ENCODE measurements around the gene PCBP3.

PCBP3 gene

DNA sequence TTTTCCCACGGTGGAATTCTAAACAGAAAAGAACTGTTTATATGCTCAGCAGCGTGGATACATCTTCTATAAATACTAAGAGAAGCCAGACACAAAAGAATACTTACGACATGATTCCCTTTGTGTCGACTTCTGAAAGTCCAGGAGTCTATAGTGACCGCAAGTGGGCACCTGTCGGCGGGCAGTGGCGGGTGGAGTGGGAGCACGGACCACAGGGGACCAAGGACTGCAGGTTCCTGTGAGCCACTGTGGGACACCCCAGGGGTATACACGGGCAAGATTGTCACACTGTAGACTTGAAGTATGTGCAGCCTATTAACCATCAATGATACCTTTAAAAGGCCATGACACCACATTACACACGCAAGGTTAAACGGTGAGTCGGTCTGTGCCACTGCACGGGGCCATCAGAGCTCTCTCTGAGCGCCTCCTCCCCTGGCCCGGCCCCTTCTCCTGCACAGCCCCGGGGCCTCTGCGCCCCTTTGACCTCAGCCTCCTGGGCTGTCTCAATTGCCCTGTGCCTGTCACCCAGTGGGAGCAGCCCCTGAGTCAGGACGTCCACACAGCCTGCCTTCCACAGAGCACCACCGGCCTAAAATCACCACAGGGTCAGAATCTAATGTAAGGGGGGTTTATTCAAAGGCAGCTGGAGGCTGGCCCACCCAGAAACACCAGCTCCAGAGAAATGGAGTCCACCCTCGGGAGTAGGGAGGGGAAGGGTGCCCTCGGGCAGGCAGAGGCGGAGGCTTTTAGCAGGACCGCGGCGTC lies 248.0 kb downstream of the PCBP3 start:
- ChIA-PET CTCF (interaction anchor here (1.0 to 2.0 kb wide), 2 partner anchors 8 to 11 kb away, joined by 4 to 5 read pairs; no protein-coding TSS in a partner anchor), POLR2A (no interaction called here)
- Histone ChIP-seq H3K9me3 (ENCODE audit: control extremely low read depth in 1 of 5, control insufficient read depth in 4 of 5, insufficient read depth in 2 of 5, low read depth in 1 of 5, low read length in 4 of 5) (no peaks in the 10 kb centered on the region), H3K4me1 (ENCODE audit: control extremely low read depth in 1 of 4, control insufficient read depth in 4 of 4, insufficient read depth in 4 of 4, low read length in 3 of 4) (peaks cover 0 to 21% (median 19%) of the 10 kb centered on the region in 4 experiments), H3K27ac (ENCODE audit: insufficient read depth in 1 of 2, low read depth in 1 of 2, low read length in 2 of 2, poor library complexity in 1 of 2, severe bottlenecking in 2 of 2) (no peak overlapping the region), H3K36me3 (ENCODE audit: control insufficient read depth in 4 of 4, insufficient read depth in 4 of 4, low read length in 3 of 4) (no peaks in the 10 kb centered on the region), H3K4me3 (ENCODE audit: control insufficient read depth in 1 of 7, extremely low read depth in 1 of 7, insufficient read depth in 4 of 7, low read depth in 2 of 7, low read length in 6 of 7) (peak overlapping the region in 2 of 7 experiments; percentile 19 to 35), H3K27me3 (replicated peaks in 2 of 5; ENCODE audit: control insufficient read depth in 4 of 5, insufficient read depth in 5 of 5, low read length in 4 of 5) (no peaks in the 10 kb centered on the region)
- DNase-seq = peak in 1 of 3 donors; percentile 4
- 69% methylated on average over 17 of the region's 26 CpGs for WGBS (ENCODE audit: insufficient coverage)

DNA sequence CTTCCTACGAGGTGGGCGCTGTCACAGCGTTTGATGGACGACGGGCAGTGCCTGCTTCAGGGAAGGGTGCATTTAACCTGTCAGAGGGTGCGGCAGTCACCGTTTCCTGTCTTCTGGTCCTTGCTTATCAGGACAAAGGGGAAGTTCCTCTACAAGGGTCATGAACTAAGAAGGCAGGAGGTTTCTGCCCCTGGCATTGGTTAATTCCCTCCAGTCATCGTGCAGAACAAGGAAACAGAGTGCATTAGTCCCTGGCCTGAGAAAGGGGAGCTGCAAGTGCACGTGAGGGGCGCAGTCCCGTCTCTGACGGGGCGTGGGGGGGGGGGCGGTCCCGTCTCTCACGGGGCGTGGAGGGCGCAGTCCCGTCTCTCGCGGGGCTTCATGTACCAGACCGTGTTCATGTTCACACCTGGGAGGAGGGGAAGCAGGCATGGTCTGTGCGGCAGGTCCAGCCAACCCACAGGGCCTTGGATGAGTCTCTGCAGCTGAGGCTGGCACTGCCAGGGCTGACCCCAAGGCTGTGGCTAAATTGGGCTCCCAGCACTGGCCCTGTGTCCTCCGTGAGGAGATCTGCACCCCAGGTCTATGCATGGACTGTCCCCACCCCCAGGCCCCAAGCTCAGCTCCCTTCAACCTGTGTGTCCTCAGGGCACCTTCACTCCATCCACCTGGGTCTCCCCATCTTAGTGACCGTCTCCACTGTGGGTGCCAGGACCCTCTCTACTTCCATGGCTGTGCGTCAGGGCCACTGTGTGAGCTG lies 248.8 kb downstream of the PCBP3 start:
- ChIA-PET CTCF (interaction anchor here (1.0 to 2.0 kb wide), 3 partner anchors 9 to 25 kb away, joined by 4 to 5 read pairs (median 4); no protein-coding TSS in a partner anchor), POLR2A (no interaction called here)
- Histone ChIP-seq H3K36me3 (ENCODE audit: control insufficient read depth in 4 of 4, insufficient read depth in 4 of 4, low read length in 3 of 4) (no peaks in the 10 kb centered on the region), H3K27ac (ENCODE audit: insufficient read depth in 1 of 2, low read depth in 1 of 2, low read length in 2 of 2, poor library complexity in 1 of 2, severe bottlenecking in 2 of 2) (no peak overlapping the region), H3K9me3 (ENCODE audit: control extremely low read depth in 1 of 5, control insufficient read depth in 4 of 5, insufficient read depth in 2 of 5, low read depth in 1 of 5, low read length in 4 of 5) (no peaks in the 10 kb centered on the region), H3K4me1 (ENCODE audit: control extremely low read depth in 1 of 4, control insufficient read depth in 4 of 4, insufficient read depth in 4 of 4, low read length in 3 of 4) (peaks cover 0 to 16% (median 14%) of the 10 kb centered on the region in 4 experiments), H3K4me3 (ENCODE audit: control insufficient read depth in 1 of 7, extremely low read depth in 1 of 7, insufficient read depth in 4 of 7, low read depth in 2 of 7, low read length in 6 of 7) (peak overlapping the region in 3 of 7 experiments; percentile 19 to 38 (median 35)), H3K27me3 (replicated peaks in 2 of 5; ENCODE audit: control insufficient read depth in 4 of 5, insufficient read depth in 5 of 5, low read length in 4 of 5) (no peaks in the 10 kb centered on the region)
- DNase-seq = peak; percentile 60 to 84 (median 82)
- WGBS (ENCODE audit: insufficient coverage) = 30% methylated on average over 22 of the region's 26 CpGs

DNA sequence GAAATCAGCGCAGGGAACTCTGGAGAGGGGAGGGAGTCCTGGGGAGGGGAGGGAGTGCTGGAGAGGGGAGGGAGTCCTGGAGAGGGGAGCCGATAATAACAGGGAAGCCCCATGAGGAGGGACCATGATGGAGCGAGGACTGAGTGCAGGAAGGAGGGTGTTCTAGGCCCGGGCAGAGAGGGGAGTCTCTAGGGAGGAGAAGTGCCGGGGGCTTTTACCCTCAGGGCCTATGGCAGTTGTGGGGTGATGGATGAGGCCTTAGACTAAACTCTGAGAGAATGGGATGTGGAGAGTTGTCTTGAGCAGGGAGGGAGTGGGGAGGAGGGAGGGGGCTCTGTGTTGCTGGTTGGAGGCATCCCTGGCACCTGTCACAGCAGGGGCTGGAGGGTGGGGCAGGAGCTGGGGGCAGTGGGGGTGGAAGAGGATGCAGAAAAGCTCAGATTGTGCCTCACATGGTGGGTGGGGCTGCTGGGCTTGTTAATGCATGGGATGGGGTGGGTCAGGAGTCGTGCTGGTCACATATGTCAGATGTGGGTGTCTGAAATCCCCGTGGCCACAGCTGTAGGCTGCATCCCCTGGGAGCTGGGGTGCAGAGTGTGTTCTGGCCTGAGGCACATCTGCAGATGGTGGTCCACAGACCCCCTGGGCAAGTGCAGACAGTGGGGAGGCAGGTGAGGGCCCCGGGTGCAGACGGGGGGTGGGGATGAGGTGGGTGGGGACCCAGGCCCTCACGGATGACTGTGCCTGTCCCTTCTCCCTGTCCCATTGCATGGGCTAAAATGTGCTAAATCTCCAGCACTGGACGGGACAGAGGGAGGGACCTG lies 249.6 kb downstream of the PCBP3 start:
- Histone ChIP-seq H3K27ac (ENCODE audit: insufficient read depth in 1 of 2, low read depth in 1 of 2, low read length in 2 of 2, poor library complexity in 1 of 2, severe bottlenecking in 2 of 2) (no peak overlapping the region), H3K4me1 (ENCODE audit: control extremely low read depth in 1 of 4, control insufficient read depth in 4 of 4, insufficient read depth in 4 of 4, low read length in 3 of 4) (peaks cover 0 to 16% (median 14%) of the 10 kb centered on the region in 4 experiments), H3K36me3 (ENCODE audit: control insufficient read depth in 4 of 4, insufficient read depth in 4 of 4, low read length in 3 of 4) (no peaks in the 10 kb centered on the region), H3K4me3 (ENCODE audit: control insufficient read depth in 1 of 7, extremely low read depth in 1 of 7, insufficient read depth in 4 of 7, low read depth in 2 of 7, low read length in 6 of 7) (peak overlapping the region in 1 of 7 experiments; percentile 35), H3K27me3 (replicated peaks in 2 of 5; ENCODE audit: control insufficient read depth in 4 of 5, insufficient read depth in 5 of 5, low read length in 4 of 5) (no peaks in the 10 kb centered on the region), H3K9me3 (ENCODE audit: control extremely low read depth in 1 of 5, control insufficient read depth in 4 of 5, insufficient read depth in 2 of 5, low read depth in 1 of 5, low read length in 4 of 5) (no peaks in the 10 kb centered on the region)
- ChIA-PET CTCF (interaction anchor here (1.6 kb wide), 1 partner anchor 24 kb away, joined by 4 read pairs; no protein-coding TSS in a partner anchor), POLR2A (no interaction called here)
- 91% methylated on average over 9 of the region's 11 CpGs for WGBS (ENCODE audit: insufficient coverage)
- DNase-seq = no peak

DNA sequence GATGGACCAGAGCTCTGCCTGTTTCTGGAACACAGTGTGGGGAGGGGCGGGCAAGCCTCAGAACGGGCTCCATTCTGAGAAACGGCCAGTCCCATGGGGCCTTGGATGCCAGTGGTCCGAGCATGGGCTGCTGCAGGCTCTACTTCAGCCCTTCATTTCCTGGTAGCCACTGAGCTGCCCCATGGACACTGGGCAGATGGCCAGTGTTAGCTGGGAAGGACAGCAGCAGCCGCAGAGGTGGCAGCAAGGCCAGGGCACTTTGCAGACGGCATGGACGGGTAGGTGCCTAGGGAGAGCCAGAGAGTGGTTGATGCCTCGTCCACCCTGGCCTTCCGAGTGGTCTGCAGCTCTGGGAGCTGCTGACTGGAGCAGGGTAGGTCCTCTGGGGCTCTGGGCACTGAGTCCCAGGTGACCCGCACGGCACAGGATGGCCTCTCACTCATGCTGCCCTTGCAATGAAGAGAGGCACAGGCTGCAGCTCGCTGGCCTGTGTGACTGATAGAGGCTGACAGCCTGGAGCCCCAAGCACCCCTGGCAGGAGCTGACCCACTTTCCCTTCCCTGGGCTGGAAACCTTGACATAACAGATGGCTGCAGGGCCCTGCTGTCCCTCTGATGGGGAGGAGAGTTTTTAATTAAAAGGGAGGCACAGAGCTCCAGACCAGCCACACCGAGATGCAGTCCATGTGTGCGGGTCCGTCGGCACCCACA lies 250.4 kb downstream of the PCBP3 start:
- Histone ChIP-seq H3K4me3 (ENCODE audit: control insufficient read depth in 1 of 7, extremely low read depth in 1 of 7, insufficient read depth in 4 of 7, low read depth in 2 of 7, low read length in 6 of 7) (no peak overlapping the region), H3K27me3 (replicated peaks in 2 of 5; ENCODE audit: control insufficient read depth in 4 of 5, insufficient read depth in 5 of 5, low read length in 4 of 5) (no peaks in the 10 kb centered on the region), H3K9me3 (ENCODE audit: control extremely low read depth in 1 of 5, control insufficient read depth in 4 of 5, insufficient read depth in 2 of 5, low read depth in 1 of 5, low read length in 4 of 5) (no peaks in the 10 kb centered on the region), H3K27ac (ENCODE audit: insufficient read depth in 1 of 2, low read depth in 1 of 2, low read length in 2 of 2, poor library complexity in 1 of 2, severe bottlenecking in 2 of 2) (no peak overlapping the region), H3K36me3 (ENCODE audit: control insufficient read depth in 4 of 4, insufficient read depth in 4 of 4, low read length in 3 of 4) (no peaks in the 10 kb centered on the region), H3K4me1 (ENCODE audit: control extremely low read depth in 1 of 4, control insufficient read depth in 4 of 4, insufficient read depth in 4 of 4, low read length in 3 of 4) (peaks cover 0 to 16% (median 14%) of the 10 kb centered on the region in 4 experiments)
- POLR2A ChIA-PET = no interaction called here
- CTCF ChIA-PET = interaction anchor here (1.5 to 1.6 kb wide), 2 partner anchors 23 to 29 kb away, joined by 3 to 4 read pairs; no protein-coding TSS in a partner anchor
- WGBS (ENCODE audit: insufficient coverage) = 99% methylated on average over 15 of the region's 16 CpGs
- DNase-seq = no peak

DNA sequence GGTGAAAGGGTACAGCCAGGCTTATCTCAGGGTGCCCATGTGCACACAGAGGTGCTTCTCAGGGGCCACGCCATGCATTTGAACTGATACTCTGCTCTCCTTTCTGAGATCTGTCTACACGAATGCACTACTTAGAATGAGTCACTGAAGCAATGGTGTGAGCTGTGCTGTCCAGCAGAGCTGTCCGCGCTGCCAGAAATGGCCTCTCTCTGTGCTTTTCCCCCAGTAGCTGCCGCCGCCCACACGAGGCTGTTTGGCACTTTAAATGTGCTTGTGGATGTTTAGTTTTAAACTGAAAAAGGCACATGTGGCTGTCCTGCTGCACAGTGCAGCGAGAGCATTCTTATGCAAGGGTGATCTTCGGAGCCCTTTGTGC lies 250.9 kb downstream of the PCBP3 start:
- no peak overlapping the region for H3K27ac ChIP-seq (ENCODE audit: insufficient read depth in 1 of 2, low read depth in 1 of 2, low read length in 2 of 2, poor library complexity in 1 of 2, severe bottlenecking in 2 of 2)
- H3K27me3 ChIP-seq (replicated peaks in 2 of 5; ENCODE audit: control insufficient read depth in 4 of 5, insufficient read depth in 5 of 5, low read length in 4 of 5) = no peaks in the 10 kb centered on the region
- WGBS (ENCODE audit: insufficient coverage) = 92% methylated on average over 6 of the region's 9 CpGs

DNA sequence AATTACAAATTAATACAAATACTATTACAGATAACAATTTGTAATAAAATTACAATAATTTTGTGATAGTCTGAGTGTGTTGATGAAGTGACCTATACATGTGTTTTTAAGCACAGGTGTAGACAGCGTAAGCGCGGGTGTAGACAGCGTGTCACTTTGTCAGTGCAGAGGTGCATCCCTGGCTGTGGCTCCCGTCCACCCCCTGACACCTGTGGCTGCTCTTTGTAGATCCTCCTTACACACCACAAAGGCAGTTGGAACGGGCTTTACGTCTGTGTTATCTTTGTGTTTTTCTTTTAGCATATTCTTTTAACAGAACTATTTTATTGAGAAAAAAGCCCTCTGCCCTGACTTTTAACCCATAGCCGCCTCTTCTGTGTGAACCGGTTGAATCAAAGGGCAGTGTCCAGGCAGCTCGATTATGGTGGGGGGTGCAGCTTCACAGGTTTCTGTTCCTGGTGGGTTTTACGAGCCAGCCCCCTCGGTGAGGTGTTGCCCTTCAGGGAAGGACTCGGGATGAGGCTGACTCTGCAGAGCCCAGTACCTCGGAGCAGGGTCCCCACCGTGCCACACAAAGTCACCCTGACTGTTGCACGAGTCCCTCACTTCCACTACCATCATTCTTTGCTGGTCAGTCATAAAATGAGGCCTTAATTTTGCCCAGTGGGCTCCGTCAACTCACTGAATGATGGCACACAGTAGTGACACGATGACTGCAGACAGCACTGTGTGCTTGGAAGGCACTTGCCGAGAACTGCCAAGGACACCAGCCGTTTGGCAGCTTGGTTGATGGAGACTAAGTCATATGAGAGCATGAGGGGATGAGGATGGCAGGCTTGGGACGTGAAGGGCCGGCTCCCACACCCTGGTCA lies 251.6 kb downstream of the PCBP3 start:
- ChIA-PET CTCF (interaction anchor here (1.3 to 1.5 kb wide), 2 partner anchors 13 to 28 kb away, joined by 3 read pairs; no protein-coding TSS in a partner anchor), POLR2A (no interaction called here)
- H3K4me1 ChIP-seq (ENCODE audit: control extremely low read depth in 1 of 4, control insufficient read depth in 4 of 4, insufficient read depth in 4 of 4, low read length in 3 of 4) = peaks cover 0 to 16% (median 12%) of the 10 kb centered on the region in 4 experiments
- no peaks in the 10 kb centered on the region for H3K27me3 ChIP-seq (replicated peaks in 2 of 5; ENCODE audit: control insufficient read depth in 4 of 5, insufficient read depth in 5 of 5, low read length in 4 of 5)
- no peaks in the 10 kb centered on the region for H3K9me3 ChIP-seq (ENCODE audit: control extremely low read depth in 1 of 5, control insufficient read depth in 4 of 5, insufficient read depth in 2 of 5, low read depth in 1 of 5, low read length in 4 of 5)
- no peak overlapping the region for H3K4me3 ChIP-seq (ENCODE audit: control insufficient read depth in 1 of 7, extremely low read depth in 1 of 7, insufficient read depth in 4 of 7, low read depth in 2 of 7, low read length in 6 of 7)
- no peak for DNase-seq
- no peak overlapping the region for H3K27ac ChIP-seq (ENCODE audit: insufficient read depth in 1 of 2, low read depth in 1 of 2, low read length in 2 of 2, poor library complexity in 1 of 2, severe bottlenecking in 2 of 2)
- WGBS (ENCODE audit: insufficient coverage) = 97% methylated on average over 16 of the region's 22 CpGs
- H3K36me3 ChIP-seq (ENCODE audit: control insufficient read depth in 4 of 4, insufficient read depth in 4 of 4, low read length in 3 of 4) = no peaks in the 10 kb centered on the region

More for the DNA sequence above, 250.9 kb downstream of the PCBP3 start:
- H3K4me1 ChIP-seq (ENCODE audit: control extremely low read depth in 1 of 4, control insufficient read depth in 4 of 4, insufficient read depth in 4 of 4, low read length in 3 of 4) = peaks cover 0 to 16% (median 12%) of the 10 kb centered on the region in 4 experiments
- no peak for DNase-seq
- no peaks in the 10 kb centered on the region for H3K9me3 ChIP-seq (ENCODE audit: control extremely low read depth in 1 of 5, control insufficient read depth in 4 of 5, insufficient read depth in 2 of 5, low read depth in 1 of 5, low read length in 4 of 5)
- ChIA-PET CTCF (interaction anchor here (1.5 kb wide), 1 partner anchor 28 kb away, joined by 3 read pairs; no protein-coding TSS in a partner anchor), POLR2A (no interaction called here)
- no peaks in the 10 kb centered on the region for H3K36me3 ChIP-seq (ENCODE audit: control insufficient read depth in 4 of 4, insufficient read depth in 4 of 4, low read length in 3 of 4)
- no peak overlapping the region for H3K4me3 ChIP-seq (ENCODE audit: control insufficient read depth in 1 of 7, extremely low read depth in 1 of 7, insufficient read depth in 4 of 7, low read depth in 2 of 7, low read length in 6 of 7)

Data from common myeloid progenitor, CD34-positive (primary cell).